ENCODE measurements around the gene GSG1L.

GSG1L gene

DNA sequence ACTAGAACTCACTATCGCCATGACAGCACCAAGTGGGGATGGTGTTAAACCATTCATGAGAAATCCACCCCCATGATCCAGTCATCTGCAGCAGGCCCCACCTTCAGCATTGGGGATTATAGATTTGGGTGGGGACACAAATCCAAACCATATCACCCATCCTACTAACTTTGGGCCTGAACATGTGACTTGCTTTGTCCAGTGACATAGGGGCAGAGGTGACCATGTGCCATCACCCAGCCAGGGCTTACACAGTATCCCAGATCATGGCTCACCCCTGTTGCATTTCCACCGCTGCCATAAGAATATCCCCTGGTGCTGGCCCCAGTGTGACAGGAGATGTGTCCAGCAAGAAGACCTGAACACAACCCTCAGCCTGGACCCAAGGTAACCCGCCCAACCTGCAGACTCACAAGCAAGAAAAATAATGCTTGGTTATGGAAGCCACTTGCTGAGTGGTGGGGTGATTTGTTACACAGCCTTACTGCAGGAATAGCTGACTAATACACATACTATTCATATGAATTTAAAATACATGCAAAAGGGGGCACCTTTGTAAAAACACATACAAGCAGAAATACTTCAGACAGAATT lies 130.9 kb downstream of the GSG1L start:
- Histone ChIP-seq H3K4me1 (ENCODE audit: control insufficient read depth, insufficient read depth, low read length) (no peaks in the 10 kb centered on the region), H3K27me3 (replicated peaks; ENCODE audit: control insufficient read depth, insufficient read depth, low read length) (peaks cover 45% of the 10 kb centered on the region), H3K4me3 (ENCODE audit: low read length) (no peak overlapping the region), H3K9ac (ENCODE audit: low read length) (no peak overlapping the region), H3K9me3 (ENCODE audit: control insufficient read depth, low read length) (peaks cover 13% of the 10 kb centered on the region), H3K36me3 (ENCODE audit: control insufficient read depth, insufficient read depth, low read length, severe bottlenecking) (no peaks in the 10 kb centered on the region)
- no peak for DNase-seq (ENCODE audit: low read depth)

DNA sequence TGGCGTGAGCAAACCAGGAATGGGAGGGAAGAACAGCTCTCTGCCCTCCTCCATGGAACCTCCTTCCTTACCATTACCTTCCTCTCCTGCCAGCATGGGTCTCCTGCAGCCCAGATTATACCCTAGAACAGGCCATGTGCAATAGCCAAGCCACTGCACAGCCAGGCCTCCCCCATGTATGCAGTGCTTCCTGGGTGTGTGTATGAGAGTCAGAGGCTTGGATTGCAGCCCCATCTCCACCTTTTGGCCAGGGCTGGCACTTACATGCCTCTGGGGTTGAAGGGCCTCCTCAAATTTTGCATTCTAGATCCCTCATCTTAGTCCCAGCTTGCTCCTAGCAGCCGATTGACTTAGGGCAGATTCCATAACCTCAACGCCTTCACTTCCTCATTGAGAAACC lies 133.7 kb downstream of the GSG1L start:
- no peak for DNase-seq (ENCODE audit: low read depth)
- no peaks in the 10 kb centered on the region for H3K4me1 ChIP-seq (ENCODE audit: control insufficient read depth, insufficient read depth, low read length)
- H3K36me3 ChIP-seq (ENCODE audit: control insufficient read depth, insufficient read depth, low read length, severe bottlenecking) = no peaks in the 10 kb centered on the region
- no peak overlapping the region for H3K9ac ChIP-seq (ENCODE audit: low read length)
- H3K9me3 ChIP-seq (ENCODE audit: control insufficient read depth, low read length) = peaks cover 13% of the 10 kb centered on the region
- no peak overlapping the region for H3K4me3 ChIP-seq (ENCODE audit: low read length)
- H3K27me3 ChIP-seq (replicated peaks; ENCODE audit: control insufficient read depth, insufficient read depth, low read length) = peaks cover 31% of the 10 kb centered on the region

DNA sequence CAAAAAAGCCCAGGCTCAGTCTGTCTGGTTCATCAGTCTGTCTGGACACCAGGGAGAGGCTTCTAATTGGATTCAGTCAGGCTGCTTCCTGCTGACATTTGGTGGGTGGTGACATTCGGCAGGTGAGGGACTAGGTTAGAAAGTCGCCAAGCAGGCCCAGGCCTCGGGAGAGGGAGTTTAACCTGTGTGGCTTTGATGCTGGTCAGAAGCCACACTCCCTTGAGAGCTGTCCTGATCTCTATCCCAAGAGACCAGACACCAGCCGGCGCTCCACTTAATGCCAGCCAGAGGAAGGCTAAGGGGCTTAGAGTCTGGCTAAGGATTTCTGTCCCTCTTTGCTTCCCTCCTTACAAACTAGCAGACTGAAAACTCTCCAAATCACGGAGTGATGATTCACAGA lies 135.0 kb downstream of the GSG1L start:
- Histone ChIP-seq H3K9ac (ENCODE audit: low read length) (no peak overlapping the region), H3K4me1 (ENCODE audit: control insufficient read depth, insufficient read depth, low read length) (no peaks in the 10 kb centered on the region), H3K4me3 (ENCODE audit: low read length) (no peak overlapping the region), H3K36me3 (ENCODE audit: control insufficient read depth, insufficient read depth, low read length, severe bottlenecking) (no peaks in the 10 kb centered on the region), H3K27me3 (replicated peaks; ENCODE audit: control insufficient read depth, insufficient read depth, low read length) (peaks cover 31% of the 10 kb centered on the region), H3K9me3 (ENCODE audit: control insufficient read depth, low read length) (peaks cover 13% of the 10 kb centered on the region)
- DNase-seq (ENCODE audit: low read depth) = no peak

DNA sequence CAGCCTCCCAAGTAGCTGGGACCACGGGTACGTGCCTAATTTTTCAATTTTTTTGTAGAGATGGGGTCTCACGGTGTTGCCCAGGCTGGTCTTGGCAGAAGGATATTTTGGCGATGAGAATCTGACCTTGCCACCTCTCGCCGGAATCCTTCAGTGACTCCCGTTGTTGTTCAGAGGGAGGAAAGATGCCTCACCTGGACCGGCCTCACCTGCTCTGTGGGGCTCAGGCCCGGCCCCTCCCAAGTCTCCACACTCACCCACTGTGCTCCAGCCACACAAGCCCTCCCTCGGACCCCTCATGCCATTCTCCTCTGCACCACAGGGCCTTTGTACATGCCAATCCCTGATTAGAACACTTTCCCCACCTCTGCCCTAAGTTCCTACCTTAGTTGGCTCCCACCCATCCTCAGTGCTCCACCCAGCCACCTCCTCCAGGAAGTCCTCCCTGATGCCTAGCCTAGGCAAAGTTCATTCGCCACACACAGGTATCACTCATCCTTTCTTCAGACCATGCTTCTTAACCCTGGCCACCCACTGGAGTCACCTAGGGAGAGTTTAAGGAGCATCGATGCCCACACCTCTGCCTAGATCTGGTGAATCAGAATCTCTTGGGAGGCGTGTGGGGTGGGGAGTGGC lies 136.1 kb downstream of the GSG1L start:
- Histone ChIP-seq H3K9ac (ENCODE audit: low read length) (no peak overlapping the region), H3K36me3 (ENCODE audit: control insufficient read depth, insufficient read depth, low read length, severe bottlenecking) (no peaks in the 10 kb centered on the region), H3K4me1 (ENCODE audit: control insufficient read depth, insufficient read depth, low read length) (no peaks in the 10 kb centered on the region), H3K4me3 (ENCODE audit: low read length) (no peak overlapping the region), H3K27me3 (replicated peaks; ENCODE audit: control insufficient read depth, insufficient read depth, low read length) (peaks cover 31% of the 10 kb centered on the region), H3K9me3 (ENCODE audit: control insufficient read depth, low read length) (peaks cover 7% of the 10 kb centered on the region)
- DNase-seq (ENCODE audit: low read depth) = no peak

DNA sequence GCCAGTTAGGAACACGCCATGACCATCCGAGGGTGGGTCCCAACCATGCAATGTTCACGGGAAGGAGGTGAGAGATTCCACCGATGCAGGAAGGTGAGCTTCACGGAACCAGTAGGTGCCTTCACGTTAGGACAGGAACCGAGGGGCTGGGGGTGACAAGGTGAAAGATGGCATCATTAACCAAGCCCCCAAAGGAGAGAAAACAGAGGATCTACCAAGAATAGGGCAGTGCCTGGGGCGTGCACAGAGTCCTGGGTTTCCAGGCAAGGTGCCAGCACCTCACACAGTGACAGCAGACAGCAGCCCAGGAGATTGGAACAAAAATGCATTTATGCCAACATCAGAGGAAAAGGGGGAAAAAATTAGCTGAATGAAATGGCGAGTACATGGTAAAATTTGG lies 137.9 kb downstream of the GSG1L start:
- Histone ChIP-seq H3K9ac (ENCODE audit: low read length) (no peak overlapping the region), H3K36me3 (ENCODE audit: control insufficient read depth, insufficient read depth, low read length, severe bottlenecking) (no peaks in the 10 kb centered on the region), H3K4me3 (ENCODE audit: low read length) (no peak overlapping the region), H3K27me3 (replicated peaks; ENCODE audit: control insufficient read depth, insufficient read depth, low read length) (peaks cover 29% of the 10 kb centered on the region), H3K9me3 (ENCODE audit: control insufficient read depth, low read length) (peaks cover 5% of the 10 kb centered on the region), H3K4me1 (ENCODE audit: control insufficient read depth, insufficient read depth, low read length) (no peaks in the 10 kb centered on the region)
- no peak for DNase-seq (ENCODE audit: low read depth)

DNA sequence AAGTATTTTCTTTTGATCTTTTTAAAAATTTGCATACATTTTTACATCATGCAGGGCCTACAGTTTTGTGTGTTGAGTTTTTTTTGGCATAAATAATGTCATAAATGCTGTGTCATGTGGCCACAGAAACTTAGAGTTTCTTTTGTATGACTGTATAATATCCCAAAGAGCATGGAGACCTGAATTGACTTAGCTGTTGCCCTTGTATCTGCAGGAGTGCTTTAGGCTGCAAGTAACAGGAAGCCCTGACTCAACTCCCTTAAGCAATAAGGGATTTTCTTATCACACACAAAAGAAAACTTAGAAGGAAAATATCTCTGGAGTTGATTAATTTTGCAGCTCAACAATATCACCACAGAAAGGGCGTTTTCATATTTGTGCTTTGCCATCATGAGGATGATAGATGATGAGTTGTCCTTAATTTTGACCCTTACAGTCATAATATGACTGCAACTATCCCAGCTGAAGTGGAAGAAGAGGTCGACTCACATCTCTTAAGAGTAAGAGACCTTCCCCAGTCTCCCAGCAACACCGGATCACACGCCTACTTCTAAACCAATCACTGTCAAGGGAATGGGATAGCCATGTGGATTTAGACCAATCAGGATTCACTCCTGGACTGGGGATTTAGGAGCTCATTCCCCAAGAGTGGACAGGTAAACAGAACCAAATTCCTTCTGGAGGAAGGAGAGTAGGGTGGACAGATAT lies 138.9 kb downstream of the GSG1L start:
- Histone ChIP-seq H3K27me3 (replicated peaks; ENCODE audit: control insufficient read depth, insufficient read depth, low read length) (peaks cover 18% of the 10 kb centered on the region), H3K4me1 (ENCODE audit: control insufficient read depth, insufficient read depth, low read length) (no peaks in the 10 kb centered on the region), H3K9ac (ENCODE audit: low read length) (no peak overlapping the region), H3K9me3 (ENCODE audit: control insufficient read depth, low read length) (peaks cover 3% of the 10 kb centered on the region), H3K4me3 (ENCODE audit: low read length) (no peak overlapping the region), H3K36me3 (ENCODE audit: control insufficient read depth, insufficient read depth, low read length, severe bottlenecking) (no peaks in the 10 kb centered on the region)
- no peak for DNase-seq (ENCODE audit: low read depth)

DNA sequence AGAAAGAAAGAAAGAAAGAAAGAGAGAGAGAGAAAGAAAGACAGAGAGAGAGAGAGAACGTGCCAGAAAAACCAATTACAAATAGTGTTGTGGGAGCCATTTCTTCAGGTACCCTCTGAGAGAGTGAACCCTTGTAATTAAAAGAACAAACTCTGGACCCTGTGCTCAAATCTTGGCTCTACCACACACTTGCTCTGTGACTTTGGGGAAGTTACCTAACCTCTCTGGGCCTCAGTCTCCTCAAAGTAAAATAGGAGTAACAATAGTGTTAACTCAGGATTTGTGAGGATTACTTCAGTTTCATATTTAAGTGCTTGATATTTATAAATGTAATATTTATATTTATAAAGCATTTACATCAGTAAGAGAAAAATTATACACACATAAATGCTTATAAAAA lies 139.8 kb downstream of the GSG1L start:
- Histone ChIP-seq H3K36me3 (ENCODE audit: control insufficient read depth, insufficient read depth, low read length, severe bottlenecking) (no peaks in the 10 kb centered on the region), H3K9me3 (ENCODE audit: control insufficient read depth, low read length) (no peaks in the 10 kb centered on the region), H3K4me3 (ENCODE audit: low read length) (no peak overlapping the region), H3K27me3 (replicated peaks; ENCODE audit: control insufficient read depth, insufficient read depth, low read length) (peaks cover 17% of the 10 kb centered on the region), H3K9ac (ENCODE audit: low read length) (no peak overlapping the region), H3K4me1 (ENCODE audit: control insufficient read depth, insufficient read depth, low read length) (no peaks in the 10 kb centered on the region)
- no peak for DNase-seq (ENCODE audit: low read depth)

DNA sequence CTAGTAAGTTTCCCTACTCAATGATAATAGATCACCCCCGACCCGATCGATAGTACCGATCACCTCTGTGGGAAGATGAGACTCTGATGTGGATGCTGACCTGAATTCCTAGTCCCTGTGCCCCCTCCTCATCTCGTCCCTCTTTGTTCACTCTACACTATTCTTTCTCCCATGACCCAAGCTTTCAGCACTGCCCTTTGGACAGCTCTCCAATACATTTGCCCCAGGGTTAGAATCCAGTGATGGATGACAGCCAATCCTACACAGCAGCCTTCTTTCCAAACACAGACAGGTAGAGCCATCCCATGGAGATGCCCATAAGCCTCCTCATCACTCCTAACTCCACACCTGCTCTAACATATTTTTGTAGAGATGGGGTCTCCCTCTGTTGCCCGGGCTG lies 141.1 kb downstream of the GSG1L start:
- DNase-seq (ENCODE audit: low read depth) = no peak
- H3K9me3 ChIP-seq (ENCODE audit: control insufficient read depth, low read length) = no peaks in the 10 kb centered on the region
- H3K4me3 ChIP-seq (ENCODE audit: low read length) = no peak overlapping the region
- H3K9ac ChIP-seq (ENCODE audit: low read length) = no peak overlapping the region
- peaks cover 7% of the 10 kb centered on the region for H3K27me3 ChIP-seq (replicated peaks; ENCODE audit: control insufficient read depth, insufficient read depth, low read length)
- no peaks in the 10 kb centered on the region for H3K4me1 ChIP-seq (ENCODE audit: control insufficient read depth, insufficient read depth, low read length)
- no peaks in the 10 kb centered on the region for H3K36me3 ChIP-seq (ENCODE audit: control insufficient read depth, insufficient read depth, low read length, severe bottlenecking)

DNA sequence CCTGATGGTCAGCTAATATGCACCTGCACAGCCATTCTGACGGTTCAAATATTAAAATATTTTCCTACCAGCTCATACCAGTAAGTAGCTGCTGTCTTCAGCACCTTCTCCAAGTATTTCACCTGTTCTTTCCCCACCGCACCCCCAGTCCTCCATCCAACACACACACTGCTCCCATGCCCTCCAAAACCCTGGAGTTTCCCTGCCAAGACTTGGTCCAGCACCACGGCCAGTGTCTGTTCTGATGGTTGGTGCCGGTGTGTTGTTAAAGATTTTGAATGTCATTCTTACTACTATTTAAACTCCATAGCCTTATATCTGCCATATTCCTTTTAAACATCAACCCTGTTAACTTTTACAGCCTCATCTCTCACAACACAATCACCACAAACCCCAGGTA lies 142.4 kb downstream of the GSG1L start:
- H3K4me1 ChIP-seq (ENCODE audit: control insufficient read depth, insufficient read depth, low read length) = no peaks in the 10 kb centered on the region
- H3K27me3 ChIP-seq (replicated peaks; ENCODE audit: control insufficient read depth, insufficient read depth, low read length) = peaks cover 10% of the 10 kb centered on the region
- no peaks in the 10 kb centered on the region for H3K9me3 ChIP-seq (ENCODE audit: control insufficient read depth, low read length)
- no peaks in the 10 kb centered on the region for H3K36me3 ChIP-seq (ENCODE audit: control insufficient read depth, insufficient read depth, low read length, severe bottlenecking)
- no peak for DNase-seq (ENCODE audit: low read depth)
- H3K9ac ChIP-seq (ENCODE audit: low read length) = no peak overlapping the region
- no peak overlapping the region for H3K4me3 ChIP-seq (ENCODE audit: low read length)

DNA sequence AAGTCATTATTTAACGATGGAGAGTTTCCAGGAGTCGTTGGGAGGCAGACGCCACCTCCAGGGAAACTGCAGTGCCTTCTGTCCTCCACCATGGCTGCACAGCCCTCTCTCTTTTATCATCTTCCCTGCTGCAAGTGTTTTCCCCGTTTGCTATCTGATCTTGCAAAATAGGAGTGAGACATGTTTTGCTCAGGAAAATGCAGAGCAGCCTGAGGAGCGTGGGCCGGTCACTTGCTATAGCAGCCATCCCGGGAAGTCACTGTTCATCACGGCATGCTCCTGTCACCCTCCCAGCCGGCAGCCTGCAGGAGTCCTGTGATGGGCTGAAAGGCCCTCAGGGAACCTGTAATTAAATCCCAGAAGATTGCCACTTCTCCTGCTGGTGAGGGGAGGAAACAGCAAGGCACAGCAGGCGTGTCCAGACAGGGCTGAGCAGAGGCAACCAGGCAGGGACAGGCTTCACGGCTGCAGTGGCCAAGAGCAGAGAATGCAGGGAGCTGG lies 143.1 kb downstream of the GSG1L start:
- Histone ChIP-seq H3K9ac (ENCODE audit: low read length) (no peak overlapping the region), H3K36me3 (ENCODE audit: control insufficient read depth, insufficient read depth, low read length, severe bottlenecking) (no peaks in the 10 kb centered on the region), H3K9me3 (ENCODE audit: control insufficient read depth, low read length) (no peaks in the 10 kb centered on the region), H3K27me3 (replicated peaks; ENCODE audit: control insufficient read depth, insufficient read depth, low read length) (peaks cover 10% of the 10 kb centered on the region), H3K4me1 (ENCODE audit: control insufficient read depth, insufficient read depth, low read length) (no peaks in the 10 kb centered on the region), H3K4me3 (ENCODE audit: low read length) (no peak overlapping the region)
- peak; percentile 0 for DNase-seq (ENCODE audit: low read depth)

DNA sequence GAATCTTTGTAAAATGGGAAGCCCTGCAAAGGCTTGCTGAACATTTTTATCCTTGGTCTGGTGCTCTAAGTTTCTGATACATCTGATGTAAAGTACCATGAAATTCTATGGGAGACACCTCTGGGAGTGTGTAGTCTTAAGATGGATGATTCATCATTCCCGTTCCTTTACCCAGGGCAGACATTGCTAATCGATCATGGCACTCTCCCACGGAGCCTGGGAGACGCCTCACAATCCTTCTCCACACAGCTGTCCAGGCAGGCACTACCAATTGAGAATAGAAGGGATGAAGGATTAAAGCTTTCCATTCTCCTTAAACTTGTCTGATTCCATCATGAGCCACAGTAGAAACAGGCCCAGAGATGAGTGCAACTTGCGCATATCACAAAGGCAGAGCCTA lies 144.8 kb downstream of the GSG1L start:
- no peaks in the 10 kb centered on the region for H3K4me1 ChIP-seq (ENCODE audit: control insufficient read depth, insufficient read depth, low read length)
- H3K36me3 ChIP-seq (ENCODE audit: control insufficient read depth, insufficient read depth, low read length, severe bottlenecking) = no peaks in the 10 kb centered on the region
- H3K9me3 ChIP-seq (ENCODE audit: control insufficient read depth, low read length) = no peaks in the 10 kb centered on the region
- H3K27me3 ChIP-seq (replicated peaks; ENCODE audit: control insufficient read depth, insufficient read depth, low read length) = peaks cover 10% of the 10 kb centered on the region
- no peak overlapping the region for H3K9ac ChIP-seq (ENCODE audit: low read length)
- no peak for DNase-seq (ENCODE audit: low read depth)
- H3K4me3 ChIP-seq (ENCODE audit: low read length) = no peak overlapping the region
